Epidermal melanocyte (primary cell): ENCODE data around the gene TRAK1.

Source experiments
- DNase-seq: peaks from one replicate; pipeline ENCODE4 v3.0.0; 2011; ENCODE audit warnings: low spot score; ENCODE audit not compliant: insufficient read length

The TRAK1 gene

GRCh38 chr3:42205800-42206514, 114.8 kb downstream of the TRAK1 start:
- DNase-seq = no peak

- DNase-seq = no peak
Measured at GRCh38 chr3:42209917-42210316, 118.8 kb downstream of the TRAK1 start.

- DNase-seq = no peak
Measured at GRCh38 chr3:42210726-42211125, 119.6 kb downstream of the TRAK1 start.

GRCh38 chr3:42213417-42213816, 122.3 kb downstream of the TRAK1 start:
- no peak for DNase-seq

GRCh38 chr3:42214064-42214463, 122.9 kb downstream of the TRAK1 start:
- DNase-seq = no peak

GRCh38 chr3:42214565-42215283, 123.6 kb downstream of the TRAK1 start:
- no peak for DNase-seq

- no peak for DNase-seq
Measured at GRCh38 chr3:42216302-42216701, 125.1 kb downstream of the TRAK1 start.

- DNase-seq = no peak
Measured at GRCh38 chr3:42216931-42217333, 125.8 kb downstream of the TRAK1 start.

- no peak for DNase-seq
Measured at GRCh38 chr3:42220436-42221121, 129.4 kb downstream of the TRAK1 start.

- DNase-seq = no peak
Measured at GRCh38 chr3:42222942-42223693, 132.0 kb downstream of the TRAK1 start.

- DNase-seq = no peak
Measured at GRCh38 chr3:42224178-42224577, 133.0 kb downstream of the TRAK1 start.

- DNase-seq = no peak
Measured at GRCh38 chr3:42224658-42225421, 133.7 kb downstream of the TRAK1 start.

- no peak for DNase-seq
Measured at GRCh38 chr3:42225486-42226363, 134.6 kb downstream of the TRAK1 start.

GRCh38 chr3:42226470-42227425, 135.6 kb downstream of the TRAK1 start:
- DNase-seq = no peak

GRCh38 chr3:42228796-42229195, 137.6 kb downstream of the TRAK1 start:
- no peak for DNase-seq

- no peak for DNase-seq
Measured at GRCh38 chr3:42229266-42229941, 138.2 kb downstream of the TRAK1 start.

- DNase-seq = peak; percentile 78
Measured at GRCh38 chr3:42229942-42230688, 139.0 kb downstream of the TRAK1 start.
